GM12864 (cell line): ENCODE results near the gene HOXD13.

ENCODE experiments used
- DNase-seq: peaks from one replicate; pipeline ENCODE4 v3.0.0-alpha.2; 2011; ENCODE audit warnings: low read depth
- H3K4me3 ChIP-seq: 2 replicates; pipeline ENCODE4 v1.5.1; 2011; ENCODE audit warnings: mild to moderate bottlenecking, low read depth, low read length, control low read depth
- TF ChIP-seq, protein P1 (sequence below): IDR thresholded peaks from 2 replicates; pipeline ENCODE4 v1.5.1; 2011; ENCODE audit warnings: low read depth, mild to moderate bottlenecking, moderate library complexity, low read length, control low read depth, inconsistent platforms; ENCODE audit errors: missing control alignments

Gene HOXD13

DNA sequence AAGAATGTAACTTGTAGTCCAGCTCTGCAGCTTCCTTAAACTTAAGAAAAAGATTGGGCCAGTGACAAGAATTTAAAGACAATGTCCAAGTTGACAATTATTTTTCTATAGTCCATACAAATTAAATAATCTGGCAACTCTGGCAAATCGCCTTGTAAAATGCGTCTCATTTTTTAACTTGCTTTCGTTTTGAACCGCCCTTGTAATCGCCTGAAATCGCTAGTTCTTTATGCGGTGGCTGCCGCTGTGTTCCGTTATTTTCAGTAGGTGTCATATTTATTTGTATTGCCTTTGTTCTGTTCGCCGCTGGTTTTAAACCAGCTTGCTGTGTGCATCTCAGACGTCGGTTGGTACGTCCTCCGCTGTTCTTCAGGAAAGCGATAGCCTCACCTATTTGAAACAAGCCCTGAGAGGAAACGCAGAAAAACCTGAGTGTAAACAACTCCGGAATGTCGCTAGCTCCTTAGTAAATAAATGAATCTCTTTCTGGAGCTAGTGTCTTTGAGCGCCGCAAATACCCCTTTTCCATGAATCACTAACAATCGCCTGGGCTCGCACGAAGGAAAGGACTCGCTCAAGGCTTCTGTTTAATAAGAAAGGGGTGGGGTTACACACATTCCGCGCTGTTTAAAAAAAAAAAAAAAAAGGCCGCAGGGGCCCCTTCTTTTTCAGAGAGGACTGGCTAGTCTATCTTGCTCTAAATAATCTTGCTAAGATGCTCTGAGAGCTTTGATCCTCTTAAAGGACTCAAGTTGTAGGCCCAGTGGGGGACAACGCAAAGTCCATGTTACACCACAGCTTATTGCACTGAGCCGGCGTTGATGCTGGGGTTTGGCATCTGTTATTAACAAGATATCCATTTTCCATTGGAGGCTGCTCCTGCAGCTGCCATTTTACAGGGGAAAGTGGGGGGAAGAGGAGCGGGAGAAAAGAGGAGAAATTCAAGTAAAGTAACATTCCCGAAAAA lies 40.0 kb downstream of the HOXD13 start:
- no peak for DNase-seq
- H3K4me3 ChIP-seq = no peak overlapping the region
- TF ChIP-seq, protein P1, sequence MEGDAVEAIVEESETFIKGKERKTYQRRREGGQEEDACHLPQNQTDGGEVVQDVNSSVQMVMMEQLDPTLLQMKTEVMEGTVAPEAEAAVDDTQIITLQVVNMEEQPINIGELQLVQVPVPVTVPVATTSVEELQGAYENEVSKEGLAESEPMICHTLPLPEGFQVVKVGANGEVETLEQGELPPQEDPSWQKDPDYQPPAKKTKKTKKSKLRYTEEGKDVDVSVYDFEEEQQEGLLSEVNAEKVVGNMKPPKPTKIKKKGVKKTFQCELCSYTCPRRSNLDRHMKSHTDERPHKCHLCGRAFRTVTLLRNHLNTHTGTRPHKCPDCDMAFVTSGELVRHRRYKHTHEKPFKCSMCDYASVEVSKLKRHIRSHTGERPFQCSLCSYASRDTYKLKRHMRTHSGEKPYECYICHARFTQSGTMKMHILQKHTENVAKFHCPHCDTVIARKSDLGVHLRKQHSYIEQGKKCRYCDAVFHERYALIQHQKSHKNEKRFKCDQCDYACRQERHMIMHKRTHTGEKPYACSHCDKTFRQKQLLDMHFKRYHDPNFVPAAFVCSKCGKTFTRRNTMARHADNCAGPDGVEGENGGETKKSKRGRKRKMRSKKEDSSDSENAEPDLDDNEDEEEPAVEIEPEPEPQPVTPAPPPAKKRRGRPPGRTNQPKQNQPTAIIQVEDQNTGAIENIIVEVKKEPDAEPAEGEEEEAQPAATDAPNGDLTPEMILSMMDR = no peak

DNA sequence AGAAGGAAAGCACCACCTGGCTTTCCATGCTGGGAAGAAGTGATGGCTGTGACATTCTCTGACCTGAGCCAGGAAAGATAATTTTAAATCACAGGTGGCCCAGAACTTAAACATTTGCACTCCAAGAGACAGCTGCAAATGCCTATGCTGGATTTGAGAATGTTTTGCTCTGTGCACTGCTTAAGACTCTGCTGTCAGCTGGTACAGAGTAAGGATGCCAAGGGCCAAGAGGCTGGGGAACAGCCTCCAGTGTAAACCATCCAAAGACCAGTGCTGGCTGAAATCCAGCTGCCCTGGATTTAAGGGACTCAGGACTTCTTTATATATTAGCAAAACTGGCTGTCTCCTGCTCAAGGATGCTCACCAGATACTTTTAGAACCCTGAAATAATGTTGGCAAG lies 40.9 kb downstream of the HOXD13 start:
- TF ChIP-seq, protein P1 = no peak
- H3K4me3 ChIP-seq = no peak overlapping the region
- no peak for DNase-seq

DNA sequence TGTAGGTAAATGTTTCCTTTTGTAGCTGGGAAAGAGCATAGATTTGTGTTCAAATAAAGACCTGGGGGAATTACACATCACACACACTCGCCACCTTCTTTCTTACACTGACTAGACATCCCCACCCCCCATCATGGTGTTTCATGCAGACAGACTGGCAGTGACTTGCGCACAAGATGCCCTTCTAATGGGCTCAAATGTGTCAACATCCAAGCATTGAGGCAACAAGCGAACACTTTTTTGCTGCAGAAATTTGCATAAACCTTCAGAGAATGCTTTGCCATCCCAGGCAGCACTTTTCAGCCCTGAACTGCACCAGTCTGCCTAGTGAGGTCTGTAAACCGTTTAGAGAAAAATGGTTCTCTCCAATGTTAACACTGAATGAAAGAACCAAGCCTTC lies 41.5 kb downstream of the HOXD13 start:
- DNase-seq = no peak
- TF ChIP-seq, protein P1 = no peak
- no peak overlapping the region for H3K4me3 ChIP-seq

DNA sequence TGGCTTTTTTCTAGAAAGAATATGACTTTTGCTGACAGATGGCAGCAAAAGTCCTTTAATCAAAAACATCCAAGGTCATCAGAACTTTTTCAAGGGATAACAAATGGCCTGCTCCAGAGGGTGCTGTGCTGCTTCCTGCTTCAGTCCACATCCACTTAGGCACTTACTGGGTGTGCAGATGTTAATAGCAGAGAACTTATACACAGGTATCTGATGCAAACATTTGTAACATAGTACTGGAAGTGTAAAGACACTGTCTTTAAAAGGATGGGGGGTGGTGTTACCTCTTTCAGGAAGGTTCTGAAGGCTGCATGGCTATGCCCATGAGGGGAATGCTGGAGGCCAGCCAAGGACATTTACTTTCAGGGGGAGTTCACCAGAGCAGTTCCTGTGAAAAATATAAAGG lies 42.5 kb downstream of the HOXD13 start:
- H3K4me3 ChIP-seq = no peak overlapping the region
- TF ChIP-seq, protein P1 = no peak
- DNase-seq = no peak

DNA sequence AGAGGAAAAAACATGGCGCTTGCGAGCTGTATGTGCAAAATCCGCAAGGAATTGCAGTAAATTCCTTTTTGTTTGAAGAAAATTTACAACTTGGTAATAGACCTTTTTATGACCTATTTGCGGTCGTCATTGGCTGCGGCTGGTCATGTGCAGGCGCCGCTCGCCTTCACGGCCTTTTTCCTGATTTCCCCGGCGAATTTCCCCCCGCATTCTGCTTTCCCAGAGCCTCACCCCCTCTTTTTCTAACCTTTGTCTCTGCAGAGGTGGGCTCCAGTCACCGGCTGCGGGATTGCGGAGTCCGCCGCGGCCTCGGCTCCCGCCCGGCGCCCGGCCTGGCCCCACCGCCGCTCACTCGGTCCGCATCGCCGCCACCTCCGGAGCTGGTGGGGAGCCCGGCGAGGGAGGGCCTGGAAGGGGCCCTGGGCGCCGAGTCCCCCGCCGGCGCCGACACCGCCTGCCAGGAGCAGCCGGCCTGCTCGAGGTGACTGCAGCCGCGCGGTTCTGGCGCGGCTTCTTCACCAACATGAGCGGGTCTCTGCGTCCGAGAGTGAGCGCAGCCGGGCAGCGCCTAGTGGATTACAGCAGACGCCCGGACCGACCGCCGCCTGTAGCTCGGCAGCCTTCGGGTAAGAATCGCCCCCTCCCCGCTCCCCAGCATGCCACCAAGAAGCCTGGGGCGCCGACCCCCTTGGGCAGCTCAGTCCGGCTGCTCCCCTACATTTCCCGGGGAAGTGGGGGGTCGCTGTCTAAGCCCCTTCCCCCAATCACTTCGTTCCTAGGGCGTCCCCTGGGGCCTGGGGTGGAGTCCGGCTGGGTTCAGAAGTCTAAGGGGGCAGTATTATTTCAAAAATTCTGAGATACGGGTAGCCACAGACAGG lies 44.1 kb downstream of the HOXD13 start:
- no peak for DNase-seq
- no peak overlapping the region for H3K4me3 ChIP-seq
- TF ChIP-seq, protein P1 = no peak

DNA sequence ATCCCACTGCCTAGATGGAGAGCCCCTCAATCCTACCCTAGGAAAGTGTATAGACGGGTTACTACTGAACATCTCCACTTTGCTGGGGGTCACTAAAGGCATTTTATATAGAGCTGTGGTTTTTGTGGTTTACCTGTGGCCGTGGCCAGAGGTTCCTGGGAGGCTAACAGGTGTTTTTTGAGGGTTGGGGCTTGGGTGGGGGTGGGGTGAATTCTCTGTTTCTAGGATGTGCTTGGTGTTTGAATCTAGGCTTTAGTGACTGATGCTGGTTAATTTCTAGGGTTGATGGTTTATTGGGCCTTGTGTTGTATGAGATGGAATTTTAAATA lies 44.7 kb downstream of the HOXD13 start:
- no peak for DNase-seq
- no peak overlapping the region for H3K4me3 ChIP-seq
- TF ChIP-seq, protein P1 = no peak
